ENCODE results near the gene IGF2R. TPM values are rescaled to one million over a fixed set of nuclear protein-coding genes. Genes with fewer than 3 reads are reported as not detected.

Gene IGF2R
- total RNA-seq, 1 donor from 2014 or later, result 35.1 TPM

GRCh38 chr6:160102956-160103824, 134.3 kb downstream of the IGF2R start:
- H3K27me3 Mint-ChIP-seq (ENCODE audit: insufficient read depth, low read depth), result peaks cover 2% of the 10 kb centered on the region
- Histone ChIP-seq H3K27ac (no peak overlapping the region), H3K4me1 (no peaks in the 10 kb centered on the region), H3K79me2 (ENCODE audit: low read depth) (no peaks in the 10 kb centered on the region), H3K9ac (no peak overlapping the region), H2AFZ (replicated peaks) (no peak overlapping the region), H4K20me1 (ENCODE audit: low read depth) (no peaks in the 10 kb centered on the region), H3K27me3 (no peaks in the 10 kb centered on the region), H3K9me3 (ENCODE audit: low read depth) (no peaks in the 10 kb centered on the region), H3K4me2 (no peak overlapping the region), H3F3A (ENCODE audit: low read depth) (no peaks in the 10 kb centered on the region), H3K36me3 (peaks cover 10% of the 10 kb centered on the region), H3K4me3 (no peak overlapping the region)
- peak; percentile 48 for DNase-seq (ENCODE audit: low spot score)
- H3K4me1 Mint-ChIP-seq, result no peaks in the 10 kb centered on the region
- H3K36me3 Mint-ChIP-seq, result peaks cover 30% of the 10 kb centered on the region
- no peaks in the 10 kb centered on the region for H3K9me3 Mint-ChIP-seq
- no peak overlapping the region for H3K4me3 Mint-ChIP-seq
- H3K27ac Mint-ChIP-seq, result no peak overlapping the region
- TF ChIP-seq CTCF (IDR thresholded peaks at IDR 0.05) (peak; percentile 54), EZH2phosphoT487 (IDR thresholded peaks at IDR 0.05) (no peak)

GRCh38 chr6:160103825-160104100, 134.9 kb downstream of the IGF2R start:
- H3K4me1 ChIP-seq, result no peaks in the 10 kb centered on the region
- Mint-ChIP-seq H3K9me3 (no peaks in the 10 kb centered on the region), H3K27ac (no peak overlapping the region), H3K4me3 (no peak overlapping the region), H3K36me3 (peaks cover 31% of the 10 kb centered on the region), H3K4me1 (no peaks in the 10 kb centered on the region), H3K27me3 (ENCODE audit: insufficient read depth, low read depth) (peaks cover 2% of the 10 kb centered on the region)
- no peaks in the 10 kb centered on the region for H3K27me3 ChIP-seq
- H3F3A ChIP-seq (ENCODE audit: low read depth), result no peaks in the 10 kb centered on the region
- no peak overlapping the region for H3K4me2 ChIP-seq
- no peak overlapping the region for H3K9ac ChIP-seq
- no peak for DNase-seq (ENCODE audit: low spot score)
- no peaks in the 10 kb centered on the region for H3K79me2 ChIP-seq (ENCODE audit: low read depth)
- H3K4me3 ChIP-seq, result no peak overlapping the region
- no peak for TF ChIP-seq EZH2phosphoT487 (IDR thresholded peaks at IDR 0.05)
- peaks cover 9% of the 10 kb centered on the region for H3K36me3 ChIP-seq
- H3K27ac ChIP-seq, result no peak overlapping the region
- no peak overlapping the region for H2AFZ ChIP-seq (replicated peaks)
- no peaks in the 10 kb centered on the region for H4K20me1 ChIP-seq (ENCODE audit: low read depth)
- no peaks in the 10 kb centered on the region for H3K9me3 ChIP-seq (ENCODE audit: low read depth)

GRCh38 chr6:160104821-160105517, 136.1 kb downstream of the IGF2R start:
- Histone ChIP-seq H3K4me3 (no peak overlapping the region), H3K27ac (no peak overlapping the region), H3K27me3 (no peaks in the 10 kb centered on the region), H2AFZ (replicated peaks) (no peak overlapping the region), H3K4me2 (no peak overlapping the region), H3K79me2 (ENCODE audit: low read depth) (no peaks in the 10 kb centered on the region), H3F3A (ENCODE audit: low read depth) (no peaks in the 10 kb centered on the region), H4K20me1 (ENCODE audit: low read depth) (no peaks in the 10 kb centered on the region), H3K9ac (no peak overlapping the region), H3K36me3 (peaks cover 5% of the 10 kb centered on the region), H3K4me1 (no peaks in the 10 kb centered on the region), H3K9me3 (ENCODE audit: low read depth) (no peaks in the 10 kb centered on the region)
- Mint-ChIP-seq H3K4me1 (no peaks in the 10 kb centered on the region), H3K36me3 (peaks cover 29% of the 10 kb centered on the region), H3K9me3 (no peaks in the 10 kb centered on the region), H3K27me3 (ENCODE audit: insufficient read depth, low read depth) (peaks cover 2% of the 10 kb centered on the region), H3K4me3 (no peak overlapping the region), H3K27ac (no peak overlapping the region)
- no peak for DNase-seq (ENCODE audit: low spot score)
- TF ChIP-seq EZH2 (IDR thresholded peaks at IDR 0.05), result no peak
- TF ChIP-seq CTCF (IDR thresholded peaks at IDR 0.05), result no peak
- no peak for TF ChIP-seq EZH2phosphoT487 (IDR thresholded peaks at IDR 0.05)

GRCh38 chr6:160106010-160106409, 137.1 kb downstream of the IGF2R start:
- peaks cover 3% of the 10 kb centered on the region for H3K4me1 Mint-ChIP-seq
- Histone ChIP-seq H3K79me2 (ENCODE audit: low read depth) (no peaks in the 10 kb centered on the region), H3K4me2 (no peak overlapping the region), H3F3A (ENCODE audit: low read depth) (no peaks in the 10 kb centered on the region), H3K4me3 (no peak overlapping the region), H2AFZ (replicated peaks) (no peak overlapping the region), H4K20me1 (ENCODE audit: low read depth) (no peaks in the 10 kb centered on the region), H3K9me3 (ENCODE audit: low read depth) (no peaks in the 10 kb centered on the region), H3K4me1 (no peaks in the 10 kb centered on the region), H3K36me3 (peaks cover 5% of the 10 kb centered on the region), H3K27me3 (no peaks in the 10 kb centered on the region), H3K9ac (no peak overlapping the region), H3K27ac (no peak overlapping the region)
- no peak for TF ChIP-seq EZH2phosphoT487 (IDR thresholded peaks at IDR 0.05)
- no peak for TF ChIP-seq CTCF (IDR thresholded peaks at IDR 0.05)
- no peak for TF ChIP-seq EZH2 (IDR thresholded peaks at IDR 0.05)
- no peaks in the 10 kb centered on the region for H3K9me3 Mint-ChIP-seq
- H3K4me3 Mint-ChIP-seq, result no peak overlapping the region
- H3K27ac Mint-ChIP-seq, result no peak overlapping the region
- H3K36me3 Mint-ChIP-seq, result peaks cover 30% of the 10 kb centered on the region
- H3K27me3 Mint-ChIP-seq (ENCODE audit: insufficient read depth, low read depth), result peaks cover 2% of the 10 kb centered on the region
- DNase-seq (ENCODE audit: low spot score), result no peak

All from neural progenitor cell (in vitro differentiated cells).